GM12892 (cell line): ENCODE measurements around the gene SYT2.
"Not testable (repeated sequence)": the region's sequence is repeated elsewhere in the genome, so short reads cannot be mapped to it uniquely, and the experiment has no call there.

Source experiments
- DNase-seq: peaks from one replicate; pipeline ENCODE4 v3.0.0; 2011; ENCODE audit not compliant: insufficient read length
- FAIRE-seq: peaks from 2 replicates; lab custom pipeline; 2011; peaks lifted over from hg19 to GRCh38; lab: Jason Lieb, UNC
- POLR2A ChIP-seq: IDR thresholded peaks from 2 replicates; pipeline ENCODE4 v1.6.1; 2011; ENCODE audit warnings: low read depth, low read length, control low read depth
- POLR2AphosphoS5 ChIP-seq: IDR thresholded peaks from 2 replicates; pipeline ENCODE4 v1.6.1; 2011; ENCODE audit warnings: low read depth, low read length, control low read depth
- TAF1 ChIP-seq: IDR thresholded peaks from 2 replicates; pipeline ENCODE4 v1.6.1; 2011; ENCODE audit warnings: low read depth, mild to moderate bottlenecking, control low read depth, low read length, borderline replicate concordance

The SYT2 gene

GRCh38 chr1:202562444-202563060 is 147.7 kb downstream of the SYT2 start:
- FAIRE-seq (no peak), DNase-seq (no peak)
- TF ChIP-seq POLR2AphosphoS5, result no peak
- TF ChIP-seq POLR2A, result no peak
- no peak for TF ChIP-seq TAF1

GRCh38 chr1:202561726-202562443 is 148.4 kb downstream of the SYT2 start:
- DNase-seq (no peak), FAIRE-seq (no peak)
- no peak for TF ChIP-seq POLR2AphosphoS5
- no peak for TF ChIP-seq TAF1
- no peak for TF ChIP-seq POLR2A

- TF ChIP-seq POLR2AphosphoS5 (no peak), POLR2A (no peak), TAF1 (no peak)
- no peak for FAIRE-seq
These were observed 149.0 kb downstream of the SYT2 start for GRCh38 chr1:202561240-202561639.

GRCh38 chr1:202557662-202558061 is 152.6 kb downstream of the SYT2 start:
- DNase-seq, FAIRE-seq: not testable (repeated sequence)

More at GRCh38 chr1:202561240-202561639, 149.0 kb downstream of the SYT2 start:
- no peak for DNase-seq

- DNase-seq, result not testable (repeated sequence)
- peak; percentile 33 for FAIRE-seq
These were observed 154.2 kb downstream of the SYT2 start for GRCh38 chr1:202556037-202556436.

GRCh38 chr1:202554619-202555018 is 155.6 kb downstream of the SYT2 start:
- DNase-seq, result not testable (repeated sequence)
- peak; percentile 17 for FAIRE-seq

GRCh38 chr1:202553560-202554038 is 156.7 kb downstream of the SYT2 start:
- DNase-seq, result no peak
- peak; percentile 66 for FAIRE-seq
- no peak for TF ChIP-seq TAF1
- TF ChIP-seq POLR2A, result no peak
- no peak for TF ChIP-seq POLR2AphosphoS5

- FAIRE-seq, result peak; percentile 9
- not testable (repeated sequence) for DNase-seq
These were observed 157.2 kb downstream of the SYT2 start for GRCh38 chr1:202553078-202553477.

GRCh38 chr1:202552615-202553014 is 157.6 kb downstream of the SYT2 start:
- not testable (repeated sequence) for DNase-seq, FAIRE-seq

GRCh38 chr1:202551683-202552082 is 158.6 kb downstream of the SYT2 start:
- DNase-seq (no peak), FAIRE-seq (peak; percentile 67)
- no peak for TF ChIP-seq TAF1
- no peak for TF ChIP-seq POLR2AphosphoS5
- TF ChIP-seq POLR2A, result no peak

GRCh38 chr1:202550088-202550487 is 160.2 kb downstream of the SYT2 start:
- not testable (repeated sequence) for FAIRE-seq, DNase-seq

- no peak for DNase-seq
- TF ChIP-seq POLR2A, result no peak
- no peak for TF ChIP-seq POLR2AphosphoS5
- no peak for TF ChIP-seq TAF1
- no peak for FAIRE-seq
These were observed 163.0 kb downstream of the SYT2 start for GRCh38 chr1:202547215-202547614.

- peak; percentile 70 for FAIRE-seq
- DNase-seq, result not testable (repeated sequence)
These were observed 163.5 kb downstream of the SYT2 start for GRCh38 chr1:202546796-202547195.

- FAIRE-seq, DNase-seq: not testable (repeated sequence)
These were observed 163.9 kb downstream of the SYT2 start for GRCh38 chr1:202546377-202546776.

GRCh38 chr1:202545647-202546303 is 164.5 kb downstream of the SYT2 start:
- not testable (repeated sequence) for FAIRE-seq, DNase-seq

GRCh38 chr1:202544766-202545449 is 165.3 kb downstream of the SYT2 start:
- not testable (repeated sequence) for FAIRE-seq, DNase-seq

- FAIRE-seq, DNase-seq: not testable (repeated sequence)
These were observed 166.7 kb downstream of the SYT2 start for GRCh38 chr1:202543537-202543936.
